Dermis blood vessel endothelial cell (primary cell): ENCODE data around the gene LPGAT1. TPM values are rescaled to one million over a fixed set of nuclear protein-coding genes. Genes with fewer than 3 reads are reported as not detected.
"Not testable (repeated sequence)": the region's sequence is repeated elsewhere in the genome, so short reads cannot be mapped to it uniquely, and the experiment has no call there.

Experiments used
- DNase-seq: peaks from one replicate; pipeline ENCODE4 v3.0.0; 2010
- total RNA-seq: library from RNA; depleted of rRNA; stranded (reverse); fragments of >200 nt; gene quantifications from 2 replicates; pipeline ENCODE4 v1.2.3, GENCODE V29; 2014

LPGAT1 gene
- total RNA-seq, 1 donor from 2014 or later: 76.6 TPM

DNA sequence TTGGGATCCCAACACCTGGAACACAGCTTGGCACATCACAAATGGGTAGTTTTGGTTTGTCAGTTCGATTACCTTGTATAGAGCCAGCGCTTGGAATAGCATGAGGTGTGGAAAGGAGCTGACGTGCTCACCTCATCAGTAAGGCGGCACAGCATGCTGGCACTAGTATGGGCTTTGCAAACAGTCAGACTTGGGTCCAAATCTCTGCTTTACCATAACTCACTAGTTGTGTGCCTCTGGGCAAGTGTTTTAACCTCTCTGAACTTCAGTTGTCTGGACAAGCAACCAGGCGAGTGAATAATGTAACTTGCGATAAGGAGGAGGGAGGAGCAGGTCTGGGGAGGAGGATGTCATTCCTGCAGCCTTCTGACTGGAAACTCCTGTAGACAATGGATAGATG lies 128.8 kb downstream of the LPGAT1 start:
- DNase-seq: no peak

DNA sequence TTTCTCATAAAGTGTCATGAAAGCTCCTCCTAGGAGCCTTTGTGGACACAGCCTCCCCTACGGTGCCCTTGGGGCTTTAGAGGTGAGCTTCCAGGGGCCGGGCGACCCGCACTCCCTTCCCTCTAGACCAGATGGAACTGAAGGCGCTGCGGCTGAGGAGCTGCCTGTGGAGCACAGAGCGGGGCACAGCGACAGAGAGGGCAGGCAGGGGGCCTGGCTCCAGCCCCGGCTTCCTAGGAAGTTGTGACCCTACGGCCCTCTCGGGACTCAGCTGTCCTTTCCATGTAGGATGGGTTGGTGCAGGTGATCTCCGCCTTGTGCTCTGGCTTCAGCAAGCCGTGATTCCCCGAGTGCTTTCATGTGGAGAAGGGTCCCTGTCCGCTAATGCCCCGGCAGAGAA lies 131.5 kb downstream of the LPGAT1 start:
- DNase-seq: no peak

DNA sequence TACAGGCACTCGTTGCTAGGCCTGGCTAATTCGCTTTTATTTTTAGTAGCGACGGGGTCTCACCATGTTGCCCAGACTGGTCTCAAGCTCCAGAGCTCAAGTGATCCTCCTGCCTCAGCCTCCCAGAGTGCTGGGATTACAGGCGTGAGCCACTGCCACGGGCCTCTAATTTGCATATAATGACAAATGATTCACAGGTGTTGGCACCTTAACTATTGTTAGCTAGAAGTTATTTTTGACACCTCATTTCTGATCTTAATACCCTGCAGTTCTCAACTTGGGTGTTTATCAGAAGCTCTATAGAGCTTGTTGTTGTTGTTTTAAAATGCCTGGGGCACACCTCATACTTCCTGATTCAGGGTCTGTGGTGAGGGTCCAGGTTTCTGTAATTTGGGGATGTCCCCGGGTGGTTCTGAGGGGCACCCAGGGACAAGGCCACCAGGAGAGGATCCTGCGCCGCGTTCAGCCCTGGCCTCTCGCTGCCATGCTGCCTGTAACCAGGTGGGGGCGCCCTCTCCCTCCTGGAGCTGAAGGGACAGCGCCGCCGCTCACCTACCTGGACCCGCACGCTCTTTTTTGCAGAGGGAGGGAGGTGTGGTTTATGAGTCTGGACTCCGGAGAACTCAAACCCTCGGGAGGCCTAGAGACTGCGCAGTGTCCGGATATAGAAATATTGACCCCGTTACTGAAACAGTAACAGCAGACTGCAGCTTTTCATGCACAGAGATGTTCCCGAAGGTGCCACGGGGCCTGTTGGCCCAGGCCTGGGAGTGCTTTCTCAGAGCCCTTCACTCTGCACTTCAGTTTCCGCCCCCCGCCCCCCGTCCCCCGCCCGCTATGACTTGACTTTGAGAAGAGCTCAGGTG lies 132.2 kb downstream of the LPGAT1 start:
- DNase-seq: peak; percentile 77

DNA sequence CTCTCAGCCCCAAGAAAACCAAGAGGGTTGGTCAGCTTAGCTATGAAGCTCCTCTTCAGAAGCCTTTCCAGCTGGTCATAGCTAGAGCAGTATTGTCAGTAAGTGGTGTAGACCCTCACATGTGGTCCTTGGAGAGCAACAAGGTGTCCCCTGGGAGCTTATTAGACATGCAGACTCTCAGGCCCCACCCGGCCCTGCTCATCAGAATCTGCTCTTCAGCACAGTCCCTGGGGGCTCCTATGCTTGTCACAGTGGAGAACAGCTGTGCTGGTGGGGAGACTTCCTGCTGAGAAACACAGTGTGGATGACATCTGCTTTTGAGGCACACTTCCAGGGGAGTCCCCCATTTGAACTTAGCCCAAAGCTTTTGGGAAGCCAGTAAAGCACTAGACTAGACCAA lies 133.2 kb downstream of the LPGAT1 start:
- DNase-seq: no peak

DNA sequence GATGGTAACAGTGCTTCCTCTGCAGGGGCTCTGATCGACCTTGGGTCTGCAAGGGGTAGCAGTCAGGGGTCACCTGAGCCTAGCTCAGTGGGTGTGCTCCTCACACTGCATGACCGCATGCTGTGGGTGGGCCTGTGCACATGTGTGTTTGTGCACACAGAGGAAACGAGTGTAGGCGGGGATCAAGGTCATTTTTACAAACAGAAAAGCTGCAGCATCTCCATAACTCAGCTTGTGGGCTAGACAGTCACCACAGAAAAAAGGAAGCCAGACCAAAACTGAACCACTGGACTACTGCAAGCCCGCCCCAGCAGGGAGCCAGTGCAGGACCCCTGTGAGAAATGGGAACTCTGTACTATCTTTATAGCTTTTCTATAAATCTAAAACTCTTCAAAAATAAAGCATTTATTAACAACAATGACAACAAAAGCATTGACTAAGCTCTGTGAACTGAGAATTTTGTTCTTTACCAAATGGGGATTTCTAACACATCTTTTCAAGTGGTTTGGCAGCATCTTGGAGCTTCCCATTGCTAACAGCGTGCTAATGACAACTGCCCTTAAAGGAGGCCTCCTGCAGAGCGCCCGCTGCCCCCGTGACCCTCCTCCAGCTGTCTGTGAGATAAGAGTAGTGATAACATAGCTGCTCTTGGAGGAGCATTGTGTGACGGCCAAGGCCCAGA lies 135.3 kb downstream of the LPGAT1 start:
- no peak for DNase-seq

DNA sequence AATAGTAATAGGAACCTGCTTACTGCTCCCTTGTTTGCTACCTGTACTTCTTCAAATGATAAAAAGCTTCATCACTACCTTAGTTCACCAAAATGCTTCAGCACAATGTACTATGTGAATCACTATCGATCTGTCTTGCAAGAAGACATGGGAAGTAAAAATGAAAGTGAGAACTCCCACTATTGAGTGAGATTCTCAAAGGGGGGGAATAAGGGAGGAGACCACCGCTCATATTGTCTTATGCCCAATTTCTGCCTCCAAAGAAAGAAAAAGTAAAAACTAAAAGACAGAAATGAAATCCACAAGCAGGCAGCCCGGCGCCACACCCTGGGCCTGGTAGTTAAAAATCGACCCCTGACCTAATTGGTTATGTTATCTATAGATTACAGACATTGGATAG lies 136.7 kb downstream of the LPGAT1 start:
- DNase-seq: not testable (repeated sequence)

Other genes with a start within 250 kb of the LPGAT1 start
- 7.1 and 48.8 TPM in 2 replicates for gene NEK2, start 155.1 kb downstream of the LPGAT1 start, total RNA-seq
- gene INTS7, start 204.8 kb upstream of the LPGAT1 start, total RNA-seq: 13.3 and 23.7 TPM in 2 replicates
- 12.6 and 20.2 TPM in 2 replicates for gene DTL, start 205.0 kb upstream of the LPGAT1 start, total RNA-seq